B cell (primary cell): ENCODE measurements around the gene HINT1. TPM values are rescaled to one million over a fixed set of nuclear protein-coding genes. Genes with fewer than 3 reads are reported as not detected.

Experiments used
- ATAC-seq: fragments of 200-7000 bp; cut with Tn5 transposase; one replicate; pipeline ENCODE4 v1.10.0; 2021; ENCODE audit warnings: low read depth, mild to moderate bottlenecking, moderate number of reproducible peaks, moderate library complexity
- CTCF ChIA-PET: fragments of 350-600 bp; sonication (Branson Sonifier 250); formaldehyde crosslinking; loops from one replicate; lab custom pipeline; 2021; ENCODE audit warnings: antibody characterized with exemption, inconsistent platforms; lab: Charles Lee
- POLR2A ChIA-PET: fragments of 350-600 bp; sonication (Branson Sonifier 250); formaldehyde crosslinking; loops from one replicate; lab custom pipeline; 2021; ENCODE audit warnings: antibody characterized with exemption; lab: Charles Lee
- DNase-seq: peaks from one replicate; pipeline ENCODE4 v3.0.0; 2013
- H2AFZ ChIP-seq: 2 replicates; pipeline ENCODE4 v1.6.1; 2012; ENCODE audit warnings: mild to moderate bottlenecking, low read depth, low read length; ENCODE audit not compliant: insufficient read depth, poor library complexity, severe bottlenecking
- H3K27ac ChIP-seq, 2 donors: 1 replicate in 1 of 2; 2 replicates in 1 of 2; pipeline ENCODE4 v1.5.1; 2012 to 2013; ENCODE audit warnings: low read length in 2 of 2, mild to moderate bottlenecking in 2 of 2, moderate library complexity in 1 of 2
- H3K27me3 ChIP-seq, 4 experiments: fragments of 200-600 bp in 1 of 4; sonication (generic) in 1 of 4; replicated peaks in 1 of 4; 1 replicate in 2 of 4; 2 replicates in 2 of 4; pipeline versions ENCODE4 v1.6.1 to v1.7.0; 2013 to 2016; ENCODE audit warnings: low read length in 3 of 4, mild to moderate bottlenecking in 2 of 4, mixed read lengths in 1 of 4, moderate library complexity in 1 of 4; ENCODE audit not compliant: insufficient read depth in 4 of 4, control insufficient read depth in 3 of 4; ENCODE audit errors: control extremely low read depth in 1 of 4
- H3K36me3 ChIP-seq, 2 experiments: replicated peaks in 1 of 2; 1 replicate in 1 of 2; 2 replicates in 1 of 2; pipeline versions ENCODE4 v1.6.1 to v1.7.1; 2013; ENCODE audit warnings: low read length in 1 of 2; ENCODE audit not compliant: insufficient read depth in 2 of 2, control insufficient read depth in 1 of 2; ENCODE audit errors: control extremely low read depth in 1 of 2, extremely low read depth in 1 of 2
- H3K4me1 ChIP-seq, 2 donors: fragments of 200-600 bp in 1 of 2; sonication (generic) in 1 of 2; 1 replicate in 1 of 2; 2 replicates in 1 of 2; pipeline versions ENCODE4 v1.5.1 to v1.6.1; 2013 to 2017; ENCODE audit warnings: low read length in 2 of 2; ENCODE audit not compliant: control insufficient read depth in 2 of 2, insufficient read depth in 2 of 2
- H3K4me2 ChIP-seq: replicated peaks from 2 replicates; pipeline ENCODE3; 2012; ENCODE audit warnings: mild to moderate bottlenecking, low read depth, low read length; ENCODE audit not compliant: poor library complexity, severe bottlenecking
- H3K4me3 ChIP-seq, 5 experiments: fragments of 200-600 bp in 1 of 5; sonication (generic) in 1 of 5; 1 replicate in 3 of 5; 2 replicates in 2 of 5; pipeline versions ENCODE4 v1.5.1 to v1.7.0; 2011 to 2016; ENCODE audit warnings: low read length in 4 of 5, mild to moderate bottlenecking in 4 of 5, low read depth in 2 of 5, control low read depth in 1 of 5, moderate library complexity in 1 of 5; ENCODE audit not compliant: insufficient read depth in 1 of 5; ENCODE audit errors: control extremely low read depth in 1 of 5, extremely low read depth in 1 of 5
- H3K79me2 ChIP-seq: fragments of 200-600 bp; sonication (generic); one replicate; pipeline ENCODE4 v1.6.0; 2016; ENCODE audit warnings: low read length; ENCODE audit not compliant: control insufficient read depth, insufficient read depth
- H3K9ac ChIP-seq: fragments of 200-600 bp; sonication (generic); 2 replicates; pipeline ENCODE4 v1.6.1; 2017; ENCODE audit warnings: mild to moderate bottlenecking, low read length, moderate library complexity
- H3K9me3 ChIP-seq, 3 donors: one replicate each; pipeline versions ENCODE4 v1.6.1 to v1.7.1; 2013; ENCODE audit warnings: low read length in 2 of 3; ENCODE audit not compliant: control insufficient read depth in 2 of 3, insufficient read depth in 1 of 3; ENCODE audit errors: control extremely low read depth in 1 of 3
- H4K20me1 ChIP-seq: 2 replicates; pipeline ENCODE4 v1.6.0; 2012; ENCODE audit warnings: mild to moderate bottlenecking, low read length; ENCODE audit not compliant: insufficient read depth, control insufficient read depth, poor library complexity, severe bottlenecking
- H3K27ac Mint-ChIP-seq: one replicate; pipeline ENCODE4 v1.8.0; 2021; ENCODE audit warnings: mixed read lengths
- H3K27me3 Mint-ChIP-seq: one replicate; pipeline ENCODE4 v1.8.0; 2021; ENCODE audit warnings: mixed read lengths
- H3K4me1 Mint-ChIP-seq: one replicate; pipeline ENCODE4 v1.8.0; 2021; ENCODE audit warnings: mixed read lengths
- H3K4me3 Mint-ChIP-seq: one replicate; pipeline ENCODE4 v1.8.0; 2021; ENCODE audit warnings: mixed read lengths
- H3K9me3 Mint-ChIP-seq: one replicate; pipeline ENCODE4 v1.8.0; 2022; ENCODE audit warnings: mixed read lengths; ENCODE audit not compliant: insufficient read depth
- CTCF ChIP-seq: fragments of 200-600 bp; IDR thresholded peaks from one replicate; pipeline ENCODE4 v1.8.0; 2022; ENCODE audit warnings: antibody characterized with exemption, mild to moderate bottlenecking
- EZH2 ChIP-seq: IDR thresholded peaks from 2 replicates; pipeline ENCODE4 v1.6.1; 2012; ENCODE audit warnings: borderline replicate concordance, low read depth, mild to moderate bottlenecking, moderate library complexity, low read length; ENCODE audit not compliant: insufficient read depth, poor library complexity, severe bottlenecking
- WGBS: methylation state at CpG from one replicate; pipeline ENCODE4 v1.1.5; 2013; ENCODE audit warnings: missing lambda C conversion rate; ENCODE audit not compliant: insufficient coverage; 5-methylcytosine and 5-hydroxymethylcytosine counted together
- intact Hi-C: fragments of 100-400 bp; cut with micrococcal nuclease; formaldehyde crosslinking; loops from one replicate; pipeline ENCODE4 v1.10.0; 2022
- polyA plus RNA-seq: library from polyadenylated mRNA; depleted of rRNA; stranded (reverse); fragments of >200 nt; gene quantifications from 2 replicates; pipeline ENCODE4 v1.2.3, GENCODE V29; 2012
- total RNA-seq, 2 donors: library from RNA; stranded (reverse); fragments of 120-200 nt in 1 of 2; gene quantifications; 1 replicate in 1 of 2; 2 replicates in 1 of 2; pipeline versions ENCODE4 v1.2.3 to v1.2.4, GENCODE V29; 2013 to 2022

HINT1 gene
- total and polyA plus RNA-seq, 2 donors (not counting 1 experiment from before 2014, with no cell fraction given): 206 to 289 TPM

DNA sequence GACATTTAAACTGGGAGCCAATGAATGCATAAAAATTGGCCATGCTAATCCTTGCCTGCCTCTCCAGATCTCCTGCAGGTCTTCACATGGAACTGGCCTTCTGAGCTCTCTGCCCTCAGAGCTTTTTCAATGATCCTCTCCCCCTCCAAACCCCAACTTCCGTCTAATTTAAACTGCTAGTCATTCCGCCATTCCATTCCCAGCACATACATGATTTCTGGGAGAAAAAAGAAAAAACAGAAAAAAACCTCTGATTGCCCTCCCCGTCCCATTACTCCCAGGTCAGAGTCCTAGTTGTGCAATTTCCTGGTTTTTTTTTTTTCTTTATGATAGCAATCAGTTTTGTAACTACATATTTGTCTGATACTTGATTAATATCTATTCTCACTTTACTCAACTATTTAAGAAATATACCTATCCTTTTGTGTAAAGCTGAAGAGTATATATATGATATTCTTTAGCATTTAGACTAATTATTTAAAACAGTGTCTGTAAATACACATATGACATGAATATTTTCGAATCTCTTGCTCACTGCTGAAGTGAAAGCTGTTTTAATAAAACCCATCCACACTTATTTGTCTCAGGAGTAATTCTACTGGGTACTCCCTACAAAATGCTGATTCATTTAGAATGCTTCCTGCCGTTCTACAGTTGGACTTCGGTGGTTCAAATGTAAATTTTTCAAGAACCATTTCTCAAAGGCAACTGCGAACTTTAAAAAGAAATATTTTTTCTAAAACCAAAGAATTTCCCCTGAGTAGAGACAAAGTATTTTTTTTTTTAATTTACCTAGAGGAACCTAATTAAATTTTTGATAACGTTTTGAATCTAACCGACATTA, 1.6 kb downstream of the HINT1 start:
- Mint-ChIP-seq H3K9me3 (no peaks in the 10 kb centered on the region), H3K27me3 (no peaks in the 10 kb centered on the region), H3K4me1 (peaks cover 43% of the 10 kb centered on the region), H3K4me3 (peak overlapping the region; percentile 90), H3K27ac (peak overlapping the region; percentile 90)
- TF ChIP-seq CTCF: no peak
- no peak for TF ChIP-seq EZH2
- ATAC-seq (no peak), DNase-seq (no peak)
- Histone ChIP-seq H2AFZ (no peak overlapping the region), H3K9ac (peak overlapping the region; percentile 94), H3K79me2 (peaks cover 45% of the 10 kb centered on the region), H3K4me1 (peaks cover 15 to 20% of the 10 kb centered on the region in 2 donors), H3K27me3 (no peaks in the 10 kb centered on the region), H3K36me3 (peaks cover 12 to 36% of the 10 kb centered on the region in 2 experiments), H3K27ac (peak overlapping the region; percentile 82 to 92), H3K9me3 (no peaks in the 10 kb centered on the region), H3K4me3 (peak overlapping the region; percentile 16 to 96 (median 70)), H3K4me2 (peak overlapping the region; percentile 74), H4K20me1 (peaks cover 23% of the 10 kb centered on the region)
- ChIA-PET CTCF (interaction anchor here (0.7 to 2.8 kb wide), 9 partner anchors 86 to 252 kb away, joined by 3 to 34 read pairs (median 4); no protein-coding TSS in a partner anchor), POLR2A (interaction anchor here (0.6 to 1.4 kb wide), 4 partner anchors 62 to 211 kb away, joined by 3 to 4 read pairs (median 3); no protein-coding TSS in a partner anchor)
- 21% methylated on average over 3 of the region's 9 CpGs for WGBS
- intact Hi-C loops: loop anchor here (1.0 to 10.0 kb wide), 3 partner anchors 102 to 471 kb away; partner anchors contain the start of gene RAPGEF6

DNA sequence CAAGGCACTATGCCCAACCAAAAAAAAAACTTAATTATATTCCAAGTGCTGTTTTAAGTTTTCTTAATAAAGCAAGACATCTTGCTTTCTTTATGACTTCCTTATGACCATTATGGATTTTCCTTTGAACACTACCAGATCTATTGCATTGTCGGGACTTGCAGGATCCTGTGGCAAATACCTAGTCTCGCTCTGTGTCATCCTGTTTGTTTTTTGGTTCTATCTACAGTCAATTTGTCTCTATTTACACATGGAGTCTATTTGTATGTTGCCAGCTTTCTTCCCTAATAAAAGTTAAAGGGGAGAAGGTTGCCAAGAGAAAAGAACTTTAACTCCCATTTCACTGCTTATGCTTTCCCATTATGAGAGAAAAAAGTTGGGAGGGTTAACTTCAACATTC, 4.9 kb downstream of the HINT1 start:
- ChIA-PET CTCF (interaction anchor here (1.4 to 2.2 kb wide), 4 partner anchors 105 to 256 kb away, joined by 3 to 8 read pairs (median 4); no protein-coding TSS in a partner anchor), POLR2A (no interaction called here)
- peaks cover 32% of the 10 kb centered on the region for H3K4me1 Mint-ChIP-seq
- H3K4me3 ChIP-seq: no peak overlapping the region
- H3K36me3 ChIP-seq: peaks cover 12 to 44% of the 10 kb centered on the region in 2 experiments
- no peak overlapping the region for H2AFZ ChIP-seq
- intact Hi-C loops: loop anchor here (10.0 kb wide), 1 partner anchor 475 kb away; the partner anchor contains the start of gene RAPGEF6
- H3K4me1 ChIP-seq: peaks cover 7 to 10% of the 10 kb centered on the region in 2 donors
- no CpG with 5 or more reads among the region's 2 CpGs for WGBS
- TF ChIP-seq EZH2 (no peak), CTCF (no peak)
- H3K9me3 ChIP-seq: no peaks in the 10 kb centered on the region
- peaks cover 23% of the 10 kb centered on the region for H4K20me1 ChIP-seq
- H3K4me3 Mint-ChIP-seq: no peak overlapping the region
- ATAC-seq: no peak
- no peaks in the 10 kb centered on the region for H3K27me3 Mint-ChIP-seq
- no peaks in the 10 kb centered on the region for H3K27me3 ChIP-seq
- peaks cover 51% of the 10 kb centered on the region for H3K79me2 ChIP-seq
- DNase-seq: no peak
- H3K4me2 ChIP-seq: no peak overlapping the region
- no peaks in the 10 kb centered on the region for H3K9me3 Mint-ChIP-seq
- no peak overlapping the region for H3K27ac ChIP-seq
- no peak overlapping the region for H3K9ac ChIP-seq
- H3K27ac Mint-ChIP-seq: no peak overlapping the region
